ENCODE measurements around the gene CLECL1.

DNA sequence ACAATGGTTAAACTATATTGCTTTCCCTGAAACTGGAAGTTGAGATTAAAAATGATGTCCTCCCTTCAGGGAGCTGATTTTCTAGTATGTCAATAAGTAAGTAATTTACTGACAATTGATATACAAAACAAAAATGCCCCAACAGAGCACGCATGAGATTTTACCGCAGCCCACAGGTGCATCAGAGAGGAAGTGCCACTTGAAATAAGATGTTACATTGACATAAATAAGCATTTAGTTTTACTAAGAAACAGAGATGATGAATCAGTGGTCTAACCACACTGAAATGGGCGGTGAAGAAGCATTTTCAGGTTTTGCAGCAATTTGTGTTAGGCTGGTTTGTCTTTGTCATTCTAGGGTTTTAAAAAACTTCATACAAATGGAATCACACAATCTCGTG lies 8.8 kb upstream of the CLECL1 start:
- TF ChIP-seq POLR2A (IDR thresholded peaks at IDR 0.05) = no peak
- TF ChIP-seq, protein P1, sequence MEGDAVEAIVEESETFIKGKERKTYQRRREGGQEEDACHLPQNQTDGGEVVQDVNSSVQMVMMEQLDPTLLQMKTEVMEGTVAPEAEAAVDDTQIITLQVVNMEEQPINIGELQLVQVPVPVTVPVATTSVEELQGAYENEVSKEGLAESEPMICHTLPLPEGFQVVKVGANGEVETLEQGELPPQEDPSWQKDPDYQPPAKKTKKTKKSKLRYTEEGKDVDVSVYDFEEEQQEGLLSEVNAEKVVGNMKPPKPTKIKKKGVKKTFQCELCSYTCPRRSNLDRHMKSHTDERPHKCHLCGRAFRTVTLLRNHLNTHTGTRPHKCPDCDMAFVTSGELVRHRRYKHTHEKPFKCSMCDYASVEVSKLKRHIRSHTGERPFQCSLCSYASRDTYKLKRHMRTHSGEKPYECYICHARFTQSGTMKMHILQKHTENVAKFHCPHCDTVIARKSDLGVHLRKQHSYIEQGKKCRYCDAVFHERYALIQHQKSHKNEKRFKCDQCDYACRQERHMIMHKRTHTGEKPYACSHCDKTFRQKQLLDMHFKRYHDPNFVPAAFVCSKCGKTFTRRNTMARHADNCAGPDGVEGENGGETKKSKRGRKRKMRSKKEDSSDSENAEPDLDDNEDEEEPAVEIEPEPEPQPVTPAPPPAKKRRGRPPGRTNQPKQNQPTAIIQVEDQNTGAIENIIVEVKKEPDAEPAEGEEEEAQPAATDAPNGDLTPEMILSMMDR (IDR thresholded peaks at IDR 0.05 in 4 of 5, conservative IDR thresholded peaks at IDR 0.05 in 1 of 5) = no peak
